Heart left ventricle (tissue), 16 donors: ENCODE measurements around the gene FAM114A1. TPM values are rescaled to one million over a fixed set of nuclear protein-coding genes. Genes with fewer than 3 reads are reported as not detected.

ENCODE experiments used
- ATAC-seq, 4 donors: fragments of 200-7000 bp; cut with Tn5 transposase; one replicate each; pipeline ENCODE4 v1.9.1; 2020 to 2022; ENCODE audit warnings: moderate library complexity in 4 of 4, mild to moderate bottlenecking in 3 of 4, moderate number of reproducible peaks in 1 of 4
- DNase-seq, 5 donors: peaks; one replicate each; pipeline ENCODE4 v3.0.0-alpha.2; 2020
- H3K27ac ChIP-seq, 12 donors: fragments of 200-600 bp; sonication (generic) in 4 of 12; one replicate each; pipeline versions ENCODE4 v1.5.0 to v1.8.0; 2016 to 2022; ENCODE audit warnings: mild to moderate bottlenecking in 2 of 12
- H3K27me3 ChIP-seq, 9 donors: fragments of 200-600 bp; sonication (generic) in 2 of 9; one replicate each; pipeline versions ENCODE4 v1.5.1 to v1.8.0; 2016 to 2022; ENCODE audit warnings: mild to moderate bottlenecking in 3 of 9
- H3K36me3 ChIP-seq, 9 donors: fragments of 200-600 bp; sonication (generic) in 2 of 9; one replicate each; pipeline versions ENCODE4 v1.5.0 to v1.8.0; 2018 to 2022; ENCODE audit warnings: mild to moderate bottlenecking in 2 of 9
- H3K4me1 ChIP-seq, 12 donors: fragments of 200-600 bp; sonication (generic) in 4 of 12; one replicate each; pipeline versions ENCODE4 v1.5.0 to v1.8.0; 2016 to 2022; ENCODE audit warnings: mild to moderate bottlenecking in 3 of 12
- H3K4me3 ChIP-seq, 12 donors: fragments of 200-600 bp; sonication (generic) in 4 of 12; one replicate each; pipeline versions ENCODE4 v1.5.0 to v1.8.0; 2017 to 2022; ENCODE audit warnings: mild to moderate bottlenecking in 9 of 12, moderate library complexity in 4 of 12
- H3K9me3 ChIP-seq, 12 donors: fragments of 200-600 bp; sonication (generic) in 4 of 12; one replicate each; pipeline versions ENCODE4 v1.5.0 to v1.8.0; 2016 to 2022; ENCODE audit warnings: mild to moderate bottlenecking in 1 of 12
- POLR2A ChIP-seq, 2 donors: fragments of 450-650 bp; IDR thresholded peaks; one replicate each; pipeline ENCODE4 v1.6.1; 2017; ENCODE audit warnings: antibody characterized with exemption in 2 of 2, mild to moderate bottlenecking in 2 of 2, moderate library complexity in 2 of 2
- WGBS, 4 donors: extraction: QIAGEN DNeasy Blood & Tissue Kit in 2 of 4; methylation state at CpG; one replicate each; pipeline versions ENCODE4 v1.1.5 to v1.1.7; 2013 to 2018; 5-methylcytosine and 5-hydroxymethylcytosine counted together
- intact Hi-C, 10 donors: fragments of 100-400 bp; cut with DNase I; formaldehyde crosslinking; loops; one replicate each; pipeline versions ENCODE4 v1.11.1 to v1.14.2; 2022
- polyA plus RNA-seq, 2 donors: library from polyadenylated mRNA; stranded (reverse); fragments of 200-250 nt; gene quantifications; one replicate each; pipeline ENCODE4 v1.2.3, GENCODE V29; 2013
- total RNA-seq, 9 donors: library from RNA; depleted of rRNA in 2 of 9; stranded (reverse); fragments of >200 nt in 2 of 9; fragmentation: NEBNext Ultra II Directional in 3 of 9; extraction: Animal tissue kit (Norgen Biotek cat#: 25700) in 3 of 9; gene quantifications; one replicate each; pipeline versions ENCODE4 v1.1.0 to v1.2.4, GENCODE V29; 2016 to 2023
- TF ChIP-seq, protein P1 (sequence below), 12 donors: fragments of 200-600 bp; sonication (generic) in 4 of 12; IDR thresholded peaks; one replicate each; pipeline versions ENCODE4 v1.5.0 to v1.8.0; 2018 to 2022; ENCODE audit warnings: antibody characterized with exemption in 12 of 12, mild to moderate bottlenecking in 5 of 12
- donor health status: ischemic (EF 13 %, LVEDD 7.1; RV severe dilation, severe dysfunction).
- donor health status: healthy with polysubstance abuse.
- donor health status: DM: no; HTN: yes; CAD: no.
- donor health status: DM: no; HTN: no; CAD: no.
- donor health status: ischemic (EF 25% LVEDD 6.9; RV normal size, moderate dysfunction).
- donor health status: ischemic (EF 25% LVEDD 5.7; RV mildly dilated, moderate dysfunction).
- donor health status: healthy.
- donor health status: DM: yes; HTN: yes; CAD: no.
- donor health status: ischemic (EF 35%, LVEDD 5.7; RV mildly dilated, moderate dysfunction).
- donor health status: nonischemic (EF 11% LVEDD 7.7; RV severe dilation, severe dysfunction).
- donor health status: DM: yes; HTN: yes; CAD: no.
- donor health status: PGD.
- donor health status: ischemic (EF 29% LVEDD 5.4; RV normal size, mild dysfunction).
- donor health status: nonischemic (EF 23%, LVEDD 6.1; RV moderate dilation, normal function).

The FAM114A1 gene
- total and polyA plus RNA-seq, 11 donors = 6.0 to 41.5 (median 23.2) TPM

DNA sequence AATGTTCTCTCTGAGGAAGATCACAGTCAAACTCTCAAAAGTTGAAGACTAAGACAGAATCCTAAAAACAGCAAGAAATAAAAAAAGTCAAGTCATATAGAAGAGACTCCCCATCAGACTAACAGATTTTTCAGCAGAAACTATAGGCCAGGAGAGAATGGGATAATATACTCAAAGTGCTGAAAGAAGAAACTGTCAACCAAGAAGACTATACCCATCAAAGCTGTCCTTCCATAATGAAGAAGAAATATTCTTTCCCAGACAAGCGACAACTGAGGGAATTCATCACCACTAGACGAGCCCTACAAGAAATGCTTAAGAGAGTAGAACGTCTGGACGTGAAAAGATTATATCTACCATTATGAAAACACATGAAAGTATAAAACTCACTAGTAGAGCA is 33.0 kb upstream of the FAM114A1 start:
- intact Hi-C loops = no loop called here
- no peaks in the 10 kb centered on the region for H3K36me3 ChIP-seq
- ATAC-seq (no peak), DNase-seq (no peak)
- TF ChIP-seq, protein P1, sequence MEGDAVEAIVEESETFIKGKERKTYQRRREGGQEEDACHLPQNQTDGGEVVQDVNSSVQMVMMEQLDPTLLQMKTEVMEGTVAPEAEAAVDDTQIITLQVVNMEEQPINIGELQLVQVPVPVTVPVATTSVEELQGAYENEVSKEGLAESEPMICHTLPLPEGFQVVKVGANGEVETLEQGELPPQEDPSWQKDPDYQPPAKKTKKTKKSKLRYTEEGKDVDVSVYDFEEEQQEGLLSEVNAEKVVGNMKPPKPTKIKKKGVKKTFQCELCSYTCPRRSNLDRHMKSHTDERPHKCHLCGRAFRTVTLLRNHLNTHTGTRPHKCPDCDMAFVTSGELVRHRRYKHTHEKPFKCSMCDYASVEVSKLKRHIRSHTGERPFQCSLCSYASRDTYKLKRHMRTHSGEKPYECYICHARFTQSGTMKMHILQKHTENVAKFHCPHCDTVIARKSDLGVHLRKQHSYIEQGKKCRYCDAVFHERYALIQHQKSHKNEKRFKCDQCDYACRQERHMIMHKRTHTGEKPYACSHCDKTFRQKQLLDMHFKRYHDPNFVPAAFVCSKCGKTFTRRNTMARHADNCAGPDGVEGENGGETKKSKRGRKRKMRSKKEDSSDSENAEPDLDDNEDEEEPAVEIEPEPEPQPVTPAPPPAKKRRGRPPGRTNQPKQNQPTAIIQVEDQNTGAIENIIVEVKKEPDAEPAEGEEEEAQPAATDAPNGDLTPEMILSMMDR (IDR thresholded peaks at IDR 0.05) = no peak
- no peak for TF ChIP-seq POLR2A (IDR thresholded peaks at IDR 0.05)
- no peak overlapping the region for H3K4me3 ChIP-seq
- peaks cover 0 to 20% (median 0%) of the 10 kb centered on the region in 12 donors for H3K4me1 ChIP-seq
- no peaks in the 10 kb centered on the region for H3K27me3 ChIP-seq
- WGBS, 4 donors = 87 to 91% (median 89%) methylated on average over 4 of the region's 4 CpGs
- peaks cover 0 to 41% (median 18%) of the 10 kb centered on the region in 12 donors for H3K9me3 ChIP-seq
- no peak overlapping the region for H3K27ac ChIP-seq

- H3K27me3 ChIP-seq = no peaks in the 10 kb centered on the region
- TF ChIP-seq, protein P1 (IDR thresholded peaks at IDR 0.05) = no peak
- no peak for TF ChIP-seq POLR2A (IDR thresholded peaks at IDR 0.05)
- intact Hi-C loops = no loop called here
- ATAC-seq (no peak), DNase-seq (no peak)
- peaks cover 0 to 41% (median 18%) of the 10 kb centered on the region in 12 donors for H3K9me3 ChIP-seq
- peaks cover 0 to 15% (median 0%) of the 10 kb centered on the region in 12 donors for H3K4me1 ChIP-seq
- no peaks in the 10 kb centered on the region for H3K36me3 ChIP-seq
- no peak overlapping the region for H3K27ac ChIP-seq
- no peak overlapping the region for H3K4me3 ChIP-seq
Measured at GRCh38 chr4:38837334-38837733, 30.3 kb upstream of the FAM114A1 start.

DNA sequence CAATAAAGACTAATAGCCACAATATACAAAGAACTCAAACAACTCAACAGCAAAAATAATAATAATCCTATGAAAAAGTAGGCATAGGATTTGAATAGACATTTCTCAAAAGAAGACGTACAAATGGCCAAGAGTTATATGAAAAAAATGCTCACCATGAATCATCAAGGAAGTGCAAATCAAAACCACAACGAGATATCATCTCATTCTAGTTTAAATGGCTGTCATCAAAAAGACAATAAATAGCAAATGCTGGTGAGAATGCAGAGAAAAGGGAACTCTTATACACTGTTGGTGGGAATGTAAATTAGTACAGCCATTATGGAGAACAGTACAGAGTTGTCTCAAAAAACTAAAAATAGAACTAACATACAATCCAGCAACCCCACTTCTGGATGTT is 29.8 kb upstream of the FAM114A1 start:
- intact Hi-C loops = no loop called here
- peaks cover 0 to 10% (median 0%) of the 10 kb centered on the region in 12 donors for H3K4me1 ChIP-seq
- no peaks in the 10 kb centered on the region for H3K27me3 ChIP-seq
- no peaks in the 10 kb centered on the region for H3K36me3 ChIP-seq
- TF ChIP-seq, protein P1 (IDR thresholded peaks at IDR 0.05) = no peak
- no peak for TF ChIP-seq POLR2A (IDR thresholded peaks at IDR 0.05)
- H3K27ac ChIP-seq = no peak overlapping the region
- no peak overlapping the region for H3K4me3 ChIP-seq
- WGBS, 4 donors = 44 to 55% (median 48%) methylated on average over 2 of the region's 2 CpGs
- peaks cover 0 to 41% (median 18%) of the 10 kb centered on the region in 12 donors for H3K9me3 ChIP-seq
- DNase-seq (no peak), ATAC-seq (no peak)

DNA sequence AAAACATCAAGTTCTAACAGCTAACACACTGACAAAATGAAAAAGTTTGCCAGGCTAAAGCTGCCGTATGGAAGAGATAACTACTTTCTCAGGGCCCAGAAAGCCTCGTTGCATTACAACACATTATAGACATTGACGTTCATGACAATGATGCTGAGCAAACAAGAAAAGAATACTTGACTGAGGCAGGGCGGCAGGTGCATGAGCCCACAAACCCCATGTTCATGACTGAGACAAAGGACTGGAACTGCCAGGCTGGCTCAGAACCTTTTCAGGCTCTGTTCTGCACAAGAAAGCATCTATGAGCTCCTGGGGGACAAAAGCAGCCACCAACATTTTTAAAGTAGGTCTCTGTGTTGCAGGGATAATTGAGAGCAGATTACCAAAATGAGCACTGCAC is 24.6 kb upstream of the FAM114A1 start:
- no peak for DNase-seq
- Histone ChIP-seq H3K4me3 (no peak overlapping the region), H3K27ac (no peak overlapping the region), H3K9me3 (peaks cover 0 to 3% (median 0%) of the 10 kb centered on the region in 12 donors), H3K36me3 (no peaks in the 10 kb centered on the region), H3K27me3 (no peaks in the 10 kb centered on the region), H3K4me1 (peaks cover 0 to 6% (median 0%) of the 10 kb centered on the region in 12 donors)
- TF ChIP-seq, protein P1 (IDR thresholded peaks at IDR 0.05) = no peak
- no peak for TF ChIP-seq POLR2A (IDR thresholded peaks at IDR 0.05)
- no peak for ATAC-seq
- intact Hi-C loops = loop anchor here in 1 of 10 donors (10.0 kb wide), 1 partner anchor 78 kb away; no protein-coding TSS in a partner anchor
- WGBS, 4 donors = 76 to 84% (median 79%) methylated on average over 4 of the region's 4 CpGs
